ENCODE data around the gene LRP5.

The LRP5 gene

GRCh38 chr11:68386331-68386978 lies 74.1 kb downstream of the LRP5 start:
- no peak for TF ChIP-seq CTCF (conservative IDR thresholded peaks at IDR 0.05)
- H3K27ac ChIP-seq, result no peak overlapping the region

GRCh38 chr11:68387840-68388239 lies 75.4 kb downstream of the LRP5 start:
- no peak for TF ChIP-seq CTCF (conservative IDR thresholded peaks at IDR 0.05)
- no peak overlapping the region for H3K27ac ChIP-seq

GRCh38 chr11:68388595-68389198 lies 76.3 kb downstream of the LRP5 start:
- no peak overlapping the region for H3K27ac ChIP-seq
- no peak for TF ChIP-seq CTCF (conservative IDR thresholded peaks at IDR 0.05)

- no peak for TF ChIP-seq CTCF (conservative IDR thresholded peaks at IDR 0.05)
- no peak overlapping the region for H3K27ac ChIP-seq
Observed at GRCh38 chr11:68390315-68390714, 77.9 kb downstream of the LRP5 start.

- no peak for TF ChIP-seq CTCF (conservative IDR thresholded peaks at IDR 0.05)
- no peak overlapping the region for H3K27ac ChIP-seq
Observed at GRCh38 chr11:68392822-68393221, 80.4 kb downstream of the LRP5 start.

- peak overlapping the region; percentile 89; the same call in 1 of the 2 replicates for H3K27ac ChIP-seq
- no peak for TF ChIP-seq CTCF (conservative IDR thresholded peaks at IDR 0.05)
Observed at GRCh38 chr11:68396516-68396915, 84.1 kb downstream of the LRP5 start.

GRCh38 chr11:68397256-68397655 lies 84.9 kb downstream of the LRP5 start:
- no peak for TF ChIP-seq CTCF (conservative IDR thresholded peaks at IDR 0.05)
- peak overlapping the region; percentile 89 for H3K27ac ChIP-seq

Data from VCaP (cell line).